SK-N-SH (cell line): ENCODE data around the gene PARP11.

Experiments
- CTCF ChIP-seq: fragments of 200-600 bp; sonication (generic); IDR thresholded peaks from 2 replicates; pipeline ENCODE4 v1.6.1; 2017; ENCODE audit warnings: antibody characterized with exemption, mild to moderate bottlenecking, moderate library complexity
- ELF1 ChIP-seq: IDR thresholded peaks from 2 replicates; pipeline ENCODE4 v1.4.0; 2012
- GABPA ChIP-seq: IDR thresholded peaks from 2 replicates; pipeline ENCODE4 v1.4.0; 2012; ENCODE audit warnings: low read depth, mild to moderate bottlenecking
- JUND ChIP-seq: IDR thresholded peaks from 2 replicates; pipeline ENCODE4 v1.4.0; 2012
- MAX ChIP-seq: IDR thresholded peaks from 2 replicates; pipeline ENCODE4 v1.4.0; 2012; ENCODE audit warnings: low read depth
- POLR2AphosphoS5 ChIP-seq: IDR thresholded peaks from 2 replicates; pipeline ENCODE4 v1.6.1; 2012; ENCODE audit warnings: low read depth, low read length
- RAD21 ChIP-seq: IDR thresholded peaks from 2 replicates; pipeline ENCODE4 v1.6.1; 2012; ENCODE audit warnings: mild to moderate bottlenecking, low read length
- RFX5 ChIP-seq: IDR thresholded peaks from 2 replicates; pipeline ENCODE4 v1.6.1; 2012; ENCODE audit warnings: mild to moderate bottlenecking, improper control_type of control experiment, low read length
- TEAD4 ChIP-seq: IDR thresholded peaks from 2 replicates; pipeline ENCODE4 v1.4.0; 2012; ENCODE audit warnings: mild to moderate bottlenecking, borderline replicate concordance; ENCODE audit not compliant: insufficient read depth
- YY1 ChIP-seq: IDR thresholded peaks from 2 replicates; pipeline ENCODE4 v1.4.0; 2012; ENCODE audit warnings: low read depth, mild to moderate bottlenecking

GRCh38 chr12:3815094-3815766 is 58.0 kb downstream of the PARP11 start:
- TF ChIP-seq ELF1 (no peak), MAX (no peak), CTCF (no peak), TEAD4 (no peak), RFX5 (no peak), RAD21 (no peak), JUND (no peak), YY1 (no peak), POLR2AphosphoS5 (no peak), GABPA (no peak)
